GM12878 (cell line): ENCODE results near the gene CLEC18B.

ENCODE experiments used
- HDAC2 ChIP-seq: fragments of 200-600 bp; sonication (generic); IDR thresholded peaks from 2 replicates; pipeline ENCODE4 v1.6.1; 2017
- MYC ChIP-seq: IDR thresholded peaks from 2 replicates; pipeline ENCODE4 v1.6.1; 2011; ENCODE audit warnings: mild to moderate bottlenecking, low read length, moderate library complexity, inconsistent platforms; ENCODE audit not compliant: insufficient read depth, insufficient replicate concordance, insufficient read length, severe bottlenecking

DNA sequence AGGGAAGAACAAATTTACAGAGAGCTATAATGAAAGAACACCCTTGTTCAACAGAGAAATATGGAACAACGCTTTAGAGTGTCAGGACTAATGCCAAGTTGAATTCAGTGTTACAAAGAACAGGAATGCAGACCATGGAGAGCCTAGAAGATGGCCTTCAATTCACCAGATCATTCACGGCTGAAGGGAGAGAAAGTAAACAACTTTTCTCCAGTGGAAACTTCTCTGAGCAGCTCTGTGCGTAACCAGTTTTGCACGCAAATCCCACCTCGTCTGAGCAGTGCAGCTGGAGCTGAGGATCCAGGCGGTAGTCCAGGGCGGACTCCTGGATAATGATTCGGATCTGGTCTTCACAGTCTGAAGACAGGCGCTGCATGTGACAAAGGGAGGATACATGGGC lies 40.5 kb upstream of the CLEC18B start:
- TF ChIP-seq HDAC2, result no peak
- TF ChIP-seq MYC, result no peak
